CD1c-positive myeloid dendritic cell (primary cell): ENCODE measurements around the gene FOSL2.
"Not testable (repeated sequence)": the region's sequence is repeated elsewhere in the genome, so short reads cannot be mapped to it uniquely, and the experiment has no call there.

Experiments
- DNase-seq: peaks from one replicate; pipeline ENCODE4 v3.0.0-alpha.2; 2016; ENCODE audit errors: extremely low spot score

The FOSL2 gene

DNA sequence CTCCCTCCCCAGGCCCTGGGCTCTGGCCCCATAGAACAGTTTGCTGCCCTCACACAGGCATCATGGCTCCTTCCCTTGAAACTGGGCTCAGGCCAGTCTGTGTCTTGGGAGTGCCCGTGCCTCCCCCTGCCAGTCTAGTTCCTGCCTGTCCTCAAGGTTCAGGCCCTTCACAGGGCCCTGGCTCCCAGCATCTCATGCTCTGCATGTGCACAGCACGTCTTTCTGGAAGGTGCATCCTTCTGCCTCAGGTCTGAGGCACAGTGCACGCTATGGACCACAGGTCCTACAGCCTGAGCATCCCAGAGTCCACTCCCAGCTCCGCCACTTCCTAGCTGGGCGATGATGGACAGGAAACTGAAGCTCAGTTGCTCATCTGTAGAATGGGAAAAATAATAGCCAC, 35.6 kb upstream of the FOSL2 start:
- DNase-seq, result no peak

DNA sequence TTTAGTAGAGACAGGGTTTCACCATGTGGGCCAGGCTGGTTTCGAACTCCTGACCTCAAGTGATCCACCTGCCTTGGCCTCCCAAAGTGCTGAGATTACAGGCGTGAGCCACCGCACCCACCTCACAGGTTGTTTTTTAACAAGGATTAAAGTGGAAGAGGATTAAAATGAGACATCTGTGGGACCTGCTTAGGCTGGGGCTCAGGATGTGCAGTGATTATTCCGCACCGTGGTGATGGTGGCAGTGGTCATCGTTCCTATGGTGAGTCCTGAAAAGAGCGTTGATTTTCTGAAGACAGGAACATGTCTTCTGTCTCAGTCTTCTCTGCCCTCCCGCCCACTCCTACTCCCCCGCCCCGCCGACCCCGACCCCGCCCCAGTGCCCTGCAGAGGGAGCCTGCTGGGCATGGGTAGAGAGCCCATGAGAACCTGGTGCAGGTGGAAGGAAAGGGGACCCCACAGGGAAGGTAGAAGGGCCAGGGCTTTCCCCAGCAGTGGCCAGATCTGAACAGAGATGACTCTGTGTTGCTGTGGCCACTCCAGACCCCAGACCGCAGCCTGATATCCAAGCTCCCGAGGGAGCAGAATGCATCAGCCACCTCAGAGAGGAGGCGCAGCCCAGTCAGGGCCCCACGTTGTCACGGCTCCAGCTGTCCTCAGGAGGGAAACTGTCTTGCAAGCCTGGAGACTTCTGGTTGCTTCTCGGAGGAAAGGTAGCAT, 34.5 kb upstream of the FOSL2 start:
- DNase-seq, result no peak

DNA sequence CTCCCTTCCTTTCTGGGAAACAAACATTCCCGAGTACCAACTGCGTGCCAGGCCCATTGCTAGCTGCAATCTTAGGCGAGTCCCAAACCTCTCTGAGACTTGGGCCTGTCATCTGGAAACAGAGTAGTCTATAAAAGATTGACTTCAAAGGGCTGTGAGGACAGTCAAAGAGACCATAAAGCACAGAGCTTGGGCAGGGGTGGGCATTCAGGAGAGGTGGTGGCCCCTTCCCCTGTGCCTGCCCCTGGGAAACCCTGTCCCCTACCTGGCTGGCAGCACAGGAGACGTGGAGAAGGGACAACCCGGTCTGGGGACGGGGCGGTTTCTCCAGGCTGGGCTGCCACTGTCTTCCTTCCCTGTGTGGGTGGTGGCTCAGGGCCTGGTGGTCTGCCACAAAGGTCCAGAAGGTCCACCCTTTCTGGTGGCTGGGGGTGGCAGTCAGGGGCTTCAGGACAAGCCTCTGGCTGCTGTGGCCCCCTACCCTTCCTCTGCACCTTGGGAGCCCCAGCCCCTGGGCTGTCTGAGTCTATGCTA, 33.9 kb upstream of the FOSL2 start:
- DNase-seq, result no peak

DNA sequence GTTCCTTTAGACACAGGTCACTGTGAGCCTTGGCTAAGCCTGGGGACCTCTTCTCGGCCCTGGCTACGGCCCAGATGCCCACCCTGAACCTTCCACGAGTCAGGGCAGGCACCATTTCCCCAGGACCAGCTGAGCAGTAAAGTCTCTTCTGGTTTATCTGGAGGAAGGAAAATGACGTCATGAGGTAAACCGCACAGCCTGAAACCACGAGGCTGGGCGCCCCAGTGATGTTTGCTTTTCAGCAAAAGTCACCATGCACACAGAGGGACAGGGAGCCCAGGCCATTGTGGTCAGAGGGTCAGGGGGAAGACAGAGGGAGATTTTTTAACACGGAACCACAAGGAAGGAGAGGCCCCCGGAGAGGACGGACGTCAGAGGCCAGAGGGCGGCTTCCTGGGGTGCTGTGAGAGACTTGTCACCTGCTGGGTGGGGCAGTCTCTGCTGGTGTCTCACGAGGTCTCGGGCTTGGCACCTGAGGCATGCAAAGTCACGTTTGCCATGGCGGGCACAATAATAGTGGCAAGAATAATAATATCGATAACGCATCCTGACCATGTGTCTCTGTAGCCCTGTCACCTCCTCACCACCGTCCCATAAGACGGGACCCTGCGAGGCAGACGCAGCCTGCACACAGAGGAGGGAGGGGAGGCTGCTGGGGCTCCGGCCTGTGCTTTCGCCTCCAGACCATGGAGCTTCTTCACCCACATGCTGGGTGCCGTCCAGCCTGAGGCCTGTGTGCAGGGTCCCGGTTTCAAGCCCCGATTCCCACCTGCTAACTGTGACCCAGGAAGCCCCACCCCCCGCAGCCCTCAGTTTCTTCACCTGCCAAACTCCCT, 33.2 kb upstream of the FOSL2 start:
- DNase-seq, result peak; percentile 94

DNA sequence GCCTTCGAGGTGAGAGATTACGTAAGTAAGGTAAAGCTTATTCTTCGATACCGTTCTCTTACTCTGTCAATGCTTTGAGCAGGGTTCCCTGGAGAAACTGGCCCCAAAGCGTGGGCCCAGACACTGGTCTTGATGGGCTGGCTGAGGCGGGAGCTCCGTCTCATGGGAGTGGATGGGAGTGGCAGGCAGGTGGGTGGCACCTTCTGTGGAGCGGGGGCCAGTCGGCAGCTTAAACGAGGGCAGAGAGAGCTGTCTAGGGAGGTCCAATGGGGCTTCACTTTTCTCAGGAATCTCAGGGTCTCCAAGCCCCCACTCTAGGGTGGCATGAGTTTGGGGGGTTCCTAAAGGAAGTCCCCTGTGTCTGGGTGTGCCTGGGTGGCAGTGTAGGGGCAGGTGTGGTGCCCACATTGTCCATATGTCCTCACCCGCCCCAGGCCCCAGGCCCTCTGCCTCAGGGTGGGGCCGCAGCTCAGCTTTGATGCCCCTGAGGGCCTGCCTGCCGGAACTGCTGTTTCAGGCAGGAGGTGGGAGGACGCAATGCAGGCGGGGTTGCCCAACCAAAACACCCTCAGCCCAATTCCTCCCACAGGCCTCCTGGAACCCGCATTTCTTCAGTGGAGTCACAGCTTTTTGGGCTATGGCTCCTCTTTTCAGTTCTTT, 32.5 kb upstream of the FOSL2 start:
- peak; percentile 47 for DNase-seq

DNA sequence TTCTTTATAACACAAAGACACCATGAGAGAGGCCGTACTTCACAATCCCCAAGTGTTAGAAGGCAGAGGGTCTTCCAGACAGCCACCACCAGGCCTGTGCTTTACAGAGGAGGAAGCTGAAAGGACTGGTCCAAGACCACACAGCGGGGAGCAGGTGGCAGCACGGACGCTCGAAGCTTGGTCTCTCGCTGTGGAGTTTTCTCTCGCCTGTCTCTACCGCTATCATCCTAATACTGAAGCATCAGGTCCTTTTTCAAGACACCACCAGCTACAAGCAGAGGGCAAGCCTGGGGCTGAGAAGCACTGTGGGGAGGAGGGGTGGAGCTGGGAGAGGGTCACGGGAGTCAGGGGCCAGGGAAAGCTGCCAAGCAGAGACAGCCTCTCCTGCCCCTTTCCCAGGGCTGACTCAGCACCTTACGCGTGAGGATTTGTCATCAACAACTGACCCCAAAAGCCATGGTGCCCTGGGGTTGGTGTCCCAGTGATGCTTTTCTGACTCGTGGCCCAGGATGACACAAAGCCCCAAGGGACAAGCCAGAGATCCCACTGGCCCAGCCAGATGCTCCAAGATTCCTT, 31.9 kb upstream of the FOSL2 start:
- DNase-seq, result peak; percentile 45

DNA sequence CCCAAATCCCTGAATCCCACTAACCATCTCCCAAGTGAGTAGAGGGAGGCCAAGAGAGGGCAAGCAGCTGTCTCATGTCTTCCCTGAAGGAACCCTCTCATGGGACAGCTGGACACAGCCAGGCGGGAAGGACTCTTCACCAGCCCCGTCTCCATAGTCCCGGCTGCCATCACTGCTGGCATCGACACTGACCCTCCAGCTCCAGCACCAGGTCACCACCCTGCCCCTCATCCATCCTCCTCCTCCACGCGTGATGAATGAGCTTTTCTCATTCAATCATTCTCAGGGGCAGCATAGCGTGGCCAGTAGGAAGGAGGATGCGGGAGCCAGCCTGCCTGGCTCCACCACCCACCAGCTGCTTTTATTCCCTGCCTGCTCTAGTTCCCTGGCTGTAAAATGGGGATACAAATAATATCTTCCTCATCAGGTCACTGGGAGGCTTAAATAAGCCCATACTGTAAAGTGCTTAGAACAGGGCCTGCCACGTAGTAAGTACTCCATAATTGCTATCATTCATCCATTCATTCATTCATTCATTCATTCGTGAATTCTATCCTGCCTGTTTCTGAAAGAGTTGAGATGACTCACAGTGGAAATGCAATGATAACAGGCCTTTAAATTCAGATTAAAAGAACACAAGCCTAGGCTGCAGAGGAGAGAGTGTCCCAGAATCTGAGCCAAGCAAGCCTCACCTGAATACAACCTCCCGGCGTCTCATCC, 30.5 kb upstream of the FOSL2 start:
- DNase-seq, result no peak

DNA sequence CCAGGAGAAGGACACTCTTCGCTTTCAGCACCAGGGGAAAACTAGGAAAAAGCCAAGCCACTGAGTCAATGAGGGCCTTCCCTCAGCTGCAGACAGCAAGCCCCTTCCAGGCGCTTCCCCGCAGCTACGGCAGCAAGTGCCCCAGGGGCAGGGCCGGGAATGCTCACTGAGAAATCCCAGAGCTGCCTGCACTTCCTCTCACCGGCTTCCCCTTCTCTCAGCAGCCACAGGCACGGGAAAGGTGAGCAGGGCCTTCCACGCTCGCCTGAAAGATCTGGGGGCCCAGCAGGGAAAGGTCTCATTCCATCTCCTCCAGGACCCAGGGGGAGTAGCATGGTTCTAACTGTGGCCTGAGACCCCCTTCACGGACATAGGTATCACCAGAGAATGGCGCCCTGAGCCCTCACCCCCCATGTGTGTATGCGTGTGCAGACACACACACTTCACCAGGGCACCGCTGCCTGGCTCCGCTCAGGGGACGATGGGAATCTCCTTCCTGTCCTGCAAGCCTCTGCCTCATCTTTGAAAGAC, 29.6 kb upstream of the FOSL2 start:
- no peak for DNase-seq

DNA sequence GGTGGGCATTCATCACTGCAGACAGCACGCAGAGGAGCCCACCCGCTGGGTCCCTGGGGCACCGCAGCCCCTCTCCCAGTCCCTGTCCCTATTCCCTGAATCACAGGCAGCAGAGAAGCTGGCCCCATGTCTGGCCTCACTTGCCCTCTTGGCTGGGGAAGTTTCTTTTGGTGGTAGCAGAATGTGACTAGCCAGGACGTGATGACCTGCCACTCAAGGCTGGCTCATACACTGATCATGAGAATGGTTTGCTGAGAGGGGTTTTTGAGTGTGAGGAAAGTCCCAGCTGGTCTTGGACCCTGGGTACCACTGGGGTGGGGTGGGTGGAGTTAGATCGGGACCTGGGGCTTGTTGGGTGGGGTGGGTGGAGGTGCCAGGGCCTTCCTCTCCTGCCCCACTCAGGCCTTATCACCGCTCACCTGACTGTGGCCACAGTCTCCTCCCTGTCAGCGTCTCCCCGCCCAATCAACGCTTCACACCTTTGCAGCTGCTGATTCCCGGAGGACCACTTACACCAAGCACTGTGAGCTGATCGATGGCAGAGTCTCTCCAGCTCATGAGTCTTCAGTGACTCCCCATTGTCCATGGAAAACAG, 28.9 kb upstream of the FOSL2 start:
- no peak for DNase-seq

DNA sequence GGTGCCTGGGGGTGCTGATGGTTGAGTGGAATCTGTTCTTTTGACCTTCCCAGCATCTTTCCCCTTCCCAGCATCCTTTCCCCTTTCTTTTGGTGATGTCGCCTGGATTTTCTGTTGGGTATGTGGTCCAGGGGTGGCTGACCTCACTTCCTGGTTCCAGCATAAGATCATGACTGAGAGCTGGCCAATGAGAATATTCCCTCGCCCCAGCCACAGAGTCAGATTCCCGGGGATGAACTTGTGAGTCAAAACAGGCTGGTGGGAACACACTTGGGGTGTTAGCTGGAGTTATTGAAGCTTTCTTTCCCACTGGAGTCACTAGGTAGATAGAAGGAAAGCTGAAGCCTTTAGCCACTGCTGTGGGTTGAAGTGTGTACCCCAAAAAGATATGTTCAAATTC, 28.0 kb upstream of the FOSL2 start:
- no peak for DNase-seq

DNA sequence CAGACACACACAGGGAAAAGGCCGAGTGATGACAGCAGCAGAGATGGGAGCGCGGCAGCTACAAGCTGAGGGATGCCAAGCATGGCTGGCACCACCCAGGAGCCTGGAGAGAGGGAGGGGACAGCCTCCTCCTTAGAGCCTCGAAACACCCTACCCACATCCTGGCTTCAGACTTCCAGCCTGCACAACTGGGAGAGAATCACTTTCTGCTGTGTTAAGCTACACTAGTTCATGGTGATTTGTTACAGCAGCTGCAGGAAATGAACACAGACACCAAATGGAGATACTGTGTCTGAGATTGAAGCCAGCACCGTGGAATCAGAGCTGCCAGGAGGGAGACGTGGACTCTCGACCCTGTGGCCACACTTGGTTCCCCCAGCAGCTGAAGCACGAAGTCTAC, 27.5 kb upstream of the FOSL2 start:
- DNase-seq, result no peak

DNA sequence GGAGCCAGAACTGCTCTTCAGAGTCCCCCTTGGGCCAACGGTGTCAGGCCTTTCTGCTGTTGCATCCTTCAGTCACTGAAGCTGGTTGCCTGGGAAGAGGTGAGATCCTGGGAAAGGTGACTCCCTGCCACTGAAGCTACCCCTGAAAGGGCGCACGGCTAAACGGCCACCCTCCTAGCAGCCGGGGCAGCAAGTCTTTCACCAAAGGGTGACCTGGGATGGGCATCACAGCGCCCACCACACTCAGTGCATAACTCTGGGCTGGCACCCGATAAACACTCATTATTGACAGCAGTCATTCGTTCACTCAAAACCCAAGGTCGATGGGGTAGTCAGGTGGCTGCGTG, 26.5 kb upstream of the FOSL2 start:
- DNase-seq, result no peak

DNA sequence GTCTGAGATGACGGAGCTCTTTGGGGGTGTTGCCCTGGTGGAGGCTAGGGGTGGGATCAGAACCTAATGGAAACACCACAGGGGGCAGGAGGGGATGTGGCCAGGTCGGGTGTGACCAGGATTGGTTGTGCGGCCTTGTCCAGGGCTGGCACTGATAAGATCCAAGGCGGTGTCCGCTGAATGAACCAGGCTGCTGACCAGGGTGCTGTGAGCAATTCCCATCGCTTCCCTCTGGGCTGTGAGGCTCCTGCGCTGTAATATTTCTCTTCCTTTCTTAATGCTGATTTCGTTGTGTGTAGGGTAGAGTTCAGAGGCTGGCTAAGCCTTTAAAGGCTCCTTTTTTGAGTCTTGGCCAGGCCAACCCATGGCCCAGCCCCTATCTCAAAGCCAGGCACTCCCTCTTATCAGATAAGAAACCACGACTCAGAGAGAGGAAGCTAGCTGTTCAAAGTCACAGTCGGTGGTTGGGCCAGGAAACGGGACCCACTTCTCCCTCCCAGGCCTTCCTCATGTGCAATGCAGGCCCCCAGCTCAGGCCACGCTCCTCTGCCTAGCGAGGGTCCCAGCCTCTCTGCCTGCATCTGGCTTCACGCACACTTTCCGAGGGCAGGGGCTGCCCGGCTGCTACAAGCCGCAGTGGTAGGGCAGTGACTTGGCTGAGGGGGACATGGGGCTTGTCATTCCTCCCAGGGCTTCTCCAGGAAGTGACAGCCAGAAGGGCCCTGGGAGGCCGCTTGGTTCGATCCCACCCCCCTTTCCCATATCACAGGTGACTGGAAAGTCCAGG, 26.0 kb upstream of the FOSL2 start:
- peak; percentile 67 for DNase-seq

DNA sequence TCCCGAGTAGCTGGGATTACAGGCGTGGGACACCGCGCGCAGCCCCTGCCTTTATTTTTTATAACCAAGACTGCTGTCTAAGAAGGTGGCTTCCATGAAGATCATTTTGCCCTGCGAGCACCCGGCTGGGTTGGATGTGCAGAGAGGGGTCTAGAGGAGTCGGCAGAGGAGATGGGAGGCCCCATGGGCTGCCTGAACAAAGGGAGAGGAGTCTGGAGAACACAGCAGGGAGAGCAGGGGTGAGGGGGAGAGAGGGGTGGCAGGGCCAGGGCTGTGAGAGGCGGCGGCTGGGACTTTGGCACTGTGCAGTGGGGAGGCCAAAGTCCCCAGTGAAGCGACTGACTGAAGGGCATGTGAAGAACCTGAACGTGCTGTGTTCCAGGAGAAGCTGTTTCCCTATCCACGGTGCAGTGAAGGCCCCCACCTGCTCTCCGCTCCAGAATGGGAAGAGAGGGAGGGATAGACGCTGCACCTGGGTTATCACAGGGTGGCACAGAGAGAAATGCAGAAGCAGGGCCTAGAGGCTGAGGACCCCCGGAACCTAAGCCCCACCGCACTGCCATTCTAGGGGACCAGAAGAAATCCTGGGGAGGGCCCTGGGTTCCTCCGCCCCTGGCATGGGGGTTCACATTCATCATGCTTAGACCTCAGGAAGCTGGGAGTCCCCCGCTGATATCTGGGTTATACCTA, 24.8 kb upstream of the FOSL2 start:
- no peak for DNase-seq

DNA sequence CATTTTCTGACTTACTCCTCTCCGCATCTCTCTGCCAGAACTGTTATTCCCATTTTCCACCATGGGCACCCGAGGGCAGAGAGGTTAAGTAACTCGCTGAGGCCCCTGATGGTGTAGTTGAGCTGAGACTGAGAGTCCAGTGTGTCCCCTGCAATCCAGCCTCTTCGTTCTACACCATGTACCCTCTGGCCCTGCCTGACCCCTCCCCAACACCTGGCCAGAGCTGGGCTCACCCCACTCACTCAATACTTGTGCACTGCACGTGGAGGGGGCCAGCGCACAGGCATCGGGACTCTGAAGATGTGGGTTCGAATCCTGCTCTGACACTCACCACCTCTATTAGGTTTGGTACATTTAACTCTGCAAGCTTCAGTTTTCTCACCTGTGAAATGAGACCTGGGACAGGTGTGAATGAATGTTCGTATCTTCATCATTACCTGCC, 24.3 kb upstream of the FOSL2 start:
- no peak for DNase-seq

DNA sequence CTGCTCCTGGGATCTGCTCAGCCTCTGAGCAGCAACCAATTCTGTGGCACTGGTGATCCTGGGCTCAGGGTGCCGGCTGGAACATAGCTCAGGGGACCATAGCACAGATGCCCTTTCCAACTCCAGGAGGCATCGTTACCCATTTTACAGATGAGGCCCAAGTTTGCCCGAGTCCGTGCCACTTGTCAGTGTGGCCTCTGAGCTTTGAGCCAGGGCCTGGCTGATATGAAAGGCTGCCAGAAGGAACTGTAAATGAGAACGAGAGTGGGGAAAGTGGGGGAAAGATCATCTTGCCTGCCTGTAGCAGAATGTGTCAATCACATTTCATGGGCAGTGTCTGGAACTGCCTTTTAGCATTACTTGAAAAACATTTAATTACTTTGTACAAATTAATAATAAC, 23.3 kb upstream of the FOSL2 start:
- no peak for DNase-seq

DNA sequence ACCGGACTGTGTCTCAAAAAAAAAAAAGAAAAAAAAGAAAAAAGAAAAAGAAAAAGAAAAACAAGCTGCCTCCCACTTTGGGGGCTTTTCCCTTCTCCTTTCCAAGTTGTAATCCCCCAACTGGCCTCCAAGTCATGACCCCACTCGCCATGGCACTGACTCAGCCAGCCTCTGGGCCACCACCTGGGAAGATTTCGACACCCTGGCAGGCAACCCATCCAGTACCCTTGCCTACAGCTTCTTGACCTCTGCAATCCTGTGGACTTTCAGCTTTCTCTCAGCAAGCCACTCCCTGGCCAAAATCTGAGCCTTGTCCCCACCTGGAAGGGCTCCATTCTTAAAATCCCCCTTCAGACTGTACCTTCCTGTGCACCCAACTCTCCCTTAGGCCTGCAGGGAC, 22.3 kb upstream of the FOSL2 start:
- no peak for DNase-seq

DNA sequence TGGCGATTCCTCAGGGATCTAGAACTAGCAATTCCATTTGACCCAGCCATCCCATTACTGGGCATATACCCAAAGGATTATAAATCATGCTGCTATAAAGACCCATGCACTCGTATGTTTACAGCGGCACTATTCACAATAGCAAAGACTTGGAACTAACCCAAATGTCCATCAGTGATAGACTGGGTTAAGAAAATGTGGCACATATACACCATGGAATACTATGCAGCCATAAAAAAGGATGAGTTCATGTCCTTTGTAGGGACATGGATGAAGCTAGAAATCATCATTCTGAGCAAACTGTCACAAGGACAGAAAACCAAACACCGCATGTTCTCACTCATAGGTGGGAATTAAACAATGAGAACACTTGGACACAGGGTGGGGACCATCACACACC, 20.9 kb upstream of the FOSL2 start:
- not testable (repeated sequence) for DNase-seq

DNA sequence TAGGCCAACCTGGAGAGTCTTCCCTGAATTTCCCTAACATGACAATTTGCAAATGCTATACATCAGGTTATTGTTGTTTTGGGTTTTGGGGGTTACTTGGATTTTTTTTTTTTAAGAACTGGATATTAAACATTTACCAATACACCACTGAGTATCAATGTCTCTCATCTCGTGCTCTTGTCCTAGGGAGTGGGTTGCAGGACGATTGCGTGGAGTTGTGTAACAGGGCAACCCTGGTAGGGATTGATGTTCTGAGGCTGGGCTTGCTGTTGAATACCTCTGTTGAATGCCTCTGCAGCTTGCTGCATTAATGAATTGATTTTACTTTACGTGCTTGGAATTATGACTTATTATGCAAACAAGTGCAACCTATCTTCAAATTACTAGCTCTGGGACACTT, 18.8 kb upstream of the FOSL2 start:
- no peak for DNase-seq

DNA sequence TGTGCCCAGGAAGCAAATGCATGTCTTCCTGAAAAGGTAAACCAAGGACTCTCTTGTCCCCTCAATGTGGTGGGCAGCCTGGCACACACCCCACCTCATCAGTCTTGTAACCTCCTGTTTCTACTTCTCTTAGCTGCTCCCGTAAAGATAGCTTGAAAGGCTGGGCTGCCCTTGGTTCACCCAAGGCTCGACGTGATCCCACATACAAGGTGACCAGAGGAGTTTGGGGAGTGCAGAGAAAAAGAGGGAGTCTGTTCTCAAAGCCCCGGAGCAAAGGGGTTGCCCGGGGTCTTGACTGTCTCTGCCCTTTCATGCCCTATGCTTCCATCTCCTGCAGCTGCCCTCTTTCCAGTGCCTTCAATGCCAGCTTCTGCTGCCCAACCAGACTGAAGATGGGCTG, 18.3 kb upstream of the FOSL2 start:
- no peak for DNase-seq
